ENCODE results near the gene P2RY10. TPM values are rescaled to one million over a fixed set of nuclear protein-coding genes. Genes with fewer than 3 reads are reported as not detected.

Gene P2RY10
- total and polyA plus RNA-seq, 2 of the 8 experiments (the other 6 are each of a cell fraction or from before 2014, with no cell fraction given): not detected

DNA sequence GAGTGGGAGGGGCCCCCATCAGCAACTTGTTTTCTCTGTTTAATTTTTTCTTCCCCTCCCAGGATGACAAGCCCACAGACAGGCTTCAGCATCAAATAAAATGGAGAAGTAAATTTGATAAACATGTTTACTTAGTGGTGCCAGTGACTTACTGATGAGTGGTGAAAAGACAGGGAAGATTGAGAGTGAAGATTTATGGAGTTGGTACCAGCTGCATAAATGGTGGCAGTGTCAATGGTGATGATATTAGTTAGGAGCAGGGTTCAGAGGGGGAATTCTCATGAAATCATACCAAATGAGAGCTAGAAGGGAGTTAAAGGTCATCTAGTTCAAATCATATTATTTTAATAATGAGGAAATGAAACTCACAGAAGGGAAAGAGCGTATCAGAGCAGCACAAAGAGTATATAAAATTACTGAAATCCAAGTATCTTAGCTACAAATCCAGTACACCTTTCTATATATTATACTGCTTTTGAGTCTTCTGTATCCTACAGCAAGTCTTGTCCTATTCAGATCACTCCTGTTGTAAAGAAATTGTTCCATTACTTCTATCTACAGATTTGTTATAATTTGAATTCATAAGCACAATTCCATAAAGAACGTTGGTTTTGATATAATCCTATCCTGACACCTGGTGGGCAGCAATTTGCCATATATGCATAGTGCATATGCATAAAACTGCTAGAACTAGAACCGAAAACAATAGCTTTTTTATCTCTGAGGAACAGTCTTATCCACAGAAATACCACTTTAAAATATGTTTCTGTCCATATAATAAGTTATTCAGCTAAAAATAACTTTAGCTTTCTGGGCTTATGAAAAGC is 5.0 kb downstream of the P2RY10 start:
- Histone ChIP-seq H3K23ac (ENCODE audit: insufficient read length) (no peak overlapping the region), H3K79me2 (ENCODE audit: control insufficient read depth in 1 of 2, insufficient read depth in 2 of 2, low read length in 2 of 2) (no peaks in the 10 kb centered on the region), H2BK120ac (replicated peaks; ENCODE audit: low read depth, low read length) (no peak overlapping the region), H3K27ac (ENCODE audit: low read depth, low read length) (no peak overlapping the region), H2AK5ac (ENCODE audit: low read depth, low read length) (no peak overlapping the region), H3K79me1 (ENCODE audit: low read depth, low read length) (no peaks in the 10 kb centered on the region), H2BK20ac (ENCODE audit: low read length) (no peak overlapping the region), H4K20me1 (replicated peaks in 1 of 2; ENCODE audit: control insufficient read depth in 1 of 2, insufficient read depth in 2 of 2, low read length in 2 of 2) (no peaks in the 10 kb centered on the region), H2AFZ (ENCODE audit: low read length) (no peak overlapping the region), H3K27me3 (replicated peaks in 1 of 4; ENCODE audit: control insufficient read depth in 3 of 4, extremely low read depth in 1 of 4, insufficient read depth in 3 of 4, low read length in 3 of 4) (no peaks in the 10 kb centered on the region), H4K5ac (ENCODE audit: insufficient read length, low read depth, low read length) (no peak overlapping the region), H2BK12ac (ENCODE audit: low read depth, low read length) (no peak overlapping the region), H4K8ac (ENCODE audit: extremely low read depth, insufficient read depth, low read length) (no peak overlapping the region), H3K9ac (replicated peaks in 1 of 4; ENCODE audit: extremely low read depth in 1 of 4, low read depth in 3 of 4, low read length in 3 of 4) (no peak overlapping the region), H3K14ac (ENCODE audit: insufficient read length) (no peak overlapping the region), H3K9me3 (ENCODE audit: insufficient read depth in 2 of 2, low read depth in 1 of 2, low read length in 1 of 2) (no peaks in the 10 kb centered on the region), H3K36me3 (ENCODE audit: control insufficient read depth in 2 of 4, insufficient read depth in 4 of 4, low read length in 3 of 4) (no peaks in the 10 kb centered on the region), H3K4me1 (replicated peaks in 1 of 4; ENCODE audit: control insufficient read depth in 3 of 4, insufficient read depth in 4 of 4, low read length in 3 of 4) (no peaks in the 10 kb centered on the region), H3K4ac (replicated peaks; ENCODE audit: insufficient read length, low read depth, low read length) (no peak overlapping the region), H3K18ac (ENCODE audit: extremely low read depth, low read length) (no peak overlapping the region), H3K56ac (replicated peaks; ENCODE audit: insufficient read length, low read depth, low read length) (no peak overlapping the region), H2BK5ac (ENCODE audit: low read depth, low read length) (no peak overlapping the region), H3K23me2 (ENCODE audit: low read depth, low read length) (no peaks in the 10 kb centered on the region), H3K4me2 (ENCODE audit: insufficient read depth in 1 of 2, low read depth in 2 of 2, low read length in 2 of 2) (no peak overlapping the region), H3K4me3 (ENCODE audit: extremely low read depth in 1 of 4, insufficient read depth in 2 of 4, low read depth in 3 of 4, low read length in 4 of 4) (no peak overlapping the region), H2BK15ac (ENCODE audit: low read length) (no peak overlapping the region), H4K91ac (replicated peaks; ENCODE audit: insufficient read length, low read length) (no peak overlapping the region)
- WGBS, 2 experiments (ENCODE audit: extremely low coverage in 1 of 2, insufficient coverage in 1 of 2, insufficient read length in 1 of 2, insufficient replicate concordance in 2 of 2, low coverage in 1 of 2, low lambda C conversion rate in 2 of 2, missing lambda C conversion rate in 1 of 2): 85% methylated on average over 3 of the region's 3 CpGs; no CpG with 5 or more reads in 1 of the 2 experiments
- ChIA-PET POLR2A (ENCODE audit: partially characterized antibody) (no interaction called here), CTCF (ENCODE audit: partially characterized antibody) (no interaction called here)
- FAIRE-seq: no peak
- DNase-seq (ENCODE audit: low read depth in 1 of 2, low spot score in 2 of 2): no peak
- TF ChIP-seq GTF2F1 (IDR thresholded peaks at IDR 0.05; ENCODE audit: borderline replicate concordance, low read depth, low read length): no peak
- TF ChIP-seq, protein P1, sequence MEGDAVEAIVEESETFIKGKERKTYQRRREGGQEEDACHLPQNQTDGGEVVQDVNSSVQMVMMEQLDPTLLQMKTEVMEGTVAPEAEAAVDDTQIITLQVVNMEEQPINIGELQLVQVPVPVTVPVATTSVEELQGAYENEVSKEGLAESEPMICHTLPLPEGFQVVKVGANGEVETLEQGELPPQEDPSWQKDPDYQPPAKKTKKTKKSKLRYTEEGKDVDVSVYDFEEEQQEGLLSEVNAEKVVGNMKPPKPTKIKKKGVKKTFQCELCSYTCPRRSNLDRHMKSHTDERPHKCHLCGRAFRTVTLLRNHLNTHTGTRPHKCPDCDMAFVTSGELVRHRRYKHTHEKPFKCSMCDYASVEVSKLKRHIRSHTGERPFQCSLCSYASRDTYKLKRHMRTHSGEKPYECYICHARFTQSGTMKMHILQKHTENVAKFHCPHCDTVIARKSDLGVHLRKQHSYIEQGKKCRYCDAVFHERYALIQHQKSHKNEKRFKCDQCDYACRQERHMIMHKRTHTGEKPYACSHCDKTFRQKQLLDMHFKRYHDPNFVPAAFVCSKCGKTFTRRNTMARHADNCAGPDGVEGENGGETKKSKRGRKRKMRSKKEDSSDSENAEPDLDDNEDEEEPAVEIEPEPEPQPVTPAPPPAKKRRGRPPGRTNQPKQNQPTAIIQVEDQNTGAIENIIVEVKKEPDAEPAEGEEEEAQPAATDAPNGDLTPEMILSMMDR (IDR thresholded peaks at IDR 0.05; ENCODE audit: control extremely low read depth in 1 of 3, insufficient read depth in 1 of 3, low read depth in 1 of 3, low read length in 3 of 3): no peak
- TF ChIP-seq TAF7 (optimal IDR thresholded peaks at IDR 0.05; ENCODE audit: borderline replicate concordance, low read depth, low read length): no peak
- TF ChIP-seq POU5F1 (IDR thresholded peaks at IDR 0.05; ENCODE audit: low read depth, low read length): no peak
- TF ChIP-seq MAFK (IDR thresholded peaks at IDR 0.05; ENCODE audit: low read depth, low read length): no peak
- TF ChIP-seq CBX5 (IDR thresholded peaks at IDR 0.05; ENCODE audit: low read depth, low read length): no peak
- no peak for TF ChIP-seq CHD1 (IDR thresholded peaks at IDR 0.05; ENCODE audit: low read depth, low read length)
- no peak for TF ChIP-seq RAD21 (IDR thresholded peaks at IDR 0.05 in 1 of 2, conservative IDR thresholded peaks at IDR 0.05 in 1 of 2; ENCODE audit: low read depth in 2 of 2, low read length in 2 of 2)

Measured in H1 (cell line).